NCI-H1694 (cell line): ENCODE measurements around the gene SLC50A1.
"Not testable (repeated sequence)": the region's sequence is repeated elsewhere in the genome, so short reads cannot be mapped to it uniquely, and the experiment has no call there.

Source experiments
- DNase-seq: peaks from one replicate; lab custom pipeline; 2025; lab: John Stamatoyannopoulos, UW

SLC50A1 gene

DNA sequence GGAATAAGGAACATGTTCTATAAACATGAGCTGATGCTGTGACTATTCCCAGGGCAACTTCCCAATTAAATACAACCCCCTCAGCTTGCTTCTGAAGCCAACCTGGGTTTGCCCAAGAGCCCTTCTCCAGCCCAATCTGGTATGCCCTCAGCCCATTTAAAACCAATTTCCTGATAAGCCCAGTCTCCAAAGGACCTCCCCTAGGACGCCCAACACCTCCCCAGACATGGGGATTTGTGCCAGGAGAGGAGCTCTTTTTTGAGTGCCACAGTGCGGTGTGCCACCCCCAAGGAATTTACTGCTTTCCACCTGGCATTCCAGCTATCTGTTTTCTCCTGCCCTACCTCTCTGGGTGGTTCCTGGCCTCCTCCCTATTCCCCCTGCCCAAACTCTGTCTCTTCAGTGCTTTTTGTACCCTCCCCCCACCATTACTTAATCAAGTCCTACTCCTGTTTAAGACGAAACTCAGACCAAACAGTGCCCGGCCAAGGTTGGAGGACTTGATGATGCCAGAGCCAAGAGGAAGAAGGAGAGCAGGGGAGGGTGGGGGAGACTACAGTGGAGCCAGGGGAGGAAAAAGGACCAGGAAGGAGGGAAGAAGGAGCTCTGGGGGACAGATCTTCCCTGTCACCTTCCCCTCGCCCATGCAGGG, 19.4 kb upstream of the SLC50A1 start:
- no peak for DNase-seq

DNA sequence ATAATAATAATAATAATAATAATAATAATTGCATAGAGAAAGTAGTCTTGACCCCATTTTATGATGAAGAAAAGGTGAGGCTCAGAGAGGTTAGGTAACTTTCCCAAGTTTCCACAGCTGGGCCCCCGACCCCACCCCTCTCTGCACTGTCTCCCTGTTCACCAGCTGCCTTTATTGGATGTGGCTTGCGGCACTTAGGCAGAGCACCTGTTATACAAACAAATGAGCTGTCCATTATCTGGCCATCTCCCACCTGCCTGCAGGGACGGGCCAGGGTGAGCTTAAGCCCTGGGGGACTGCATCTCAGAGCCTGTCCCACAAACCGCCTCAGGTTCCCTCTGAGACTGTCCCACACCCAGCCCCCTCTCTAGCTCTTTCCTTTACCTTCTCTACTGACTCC, 18.0 kb upstream of the SLC50A1 start:
- no peak for DNase-seq

DNA sequence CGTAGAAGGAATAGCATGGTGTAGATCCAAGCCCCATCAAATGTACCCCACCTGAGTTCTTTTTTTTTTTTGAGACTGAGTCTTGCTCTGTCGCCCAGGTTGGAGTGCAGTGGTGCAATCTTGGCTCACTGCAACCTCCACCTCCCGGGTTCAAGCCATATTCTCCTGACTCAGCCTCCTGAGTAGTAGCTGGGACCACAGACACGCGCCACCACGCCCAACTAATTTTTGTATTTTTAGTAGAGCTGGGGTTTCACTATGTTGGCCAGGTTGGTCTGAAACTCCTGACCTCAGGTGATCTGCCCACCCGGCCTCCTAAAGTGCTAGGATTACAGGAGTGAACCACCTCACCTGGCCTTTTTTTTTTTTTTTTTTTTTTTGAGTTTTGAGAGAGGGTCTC, 17.6 kb upstream of the SLC50A1 start:
- not testable (repeated sequence) for DNase-seq

DNA sequence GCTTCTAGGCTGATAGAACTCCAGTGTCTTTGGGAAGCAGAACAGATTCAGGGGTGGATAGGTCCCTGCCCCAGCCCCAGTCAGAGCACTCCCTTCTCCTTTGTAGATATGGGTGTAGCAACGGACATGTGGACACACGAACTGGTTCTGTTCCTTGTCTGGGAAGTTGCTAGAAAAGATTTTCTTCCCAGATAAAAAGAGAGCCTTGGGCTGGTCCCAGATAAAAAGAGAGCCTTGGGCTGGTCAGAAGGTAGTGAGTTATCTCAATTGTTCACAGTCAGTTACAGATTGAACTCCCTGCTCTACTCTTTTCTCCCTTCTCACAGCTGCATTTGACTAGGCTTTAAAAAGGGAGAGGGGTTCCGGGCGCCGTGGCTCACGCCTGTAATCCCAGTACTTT, 15.4 kb upstream of the SLC50A1 start:
- no peak for DNase-seq

DNA sequence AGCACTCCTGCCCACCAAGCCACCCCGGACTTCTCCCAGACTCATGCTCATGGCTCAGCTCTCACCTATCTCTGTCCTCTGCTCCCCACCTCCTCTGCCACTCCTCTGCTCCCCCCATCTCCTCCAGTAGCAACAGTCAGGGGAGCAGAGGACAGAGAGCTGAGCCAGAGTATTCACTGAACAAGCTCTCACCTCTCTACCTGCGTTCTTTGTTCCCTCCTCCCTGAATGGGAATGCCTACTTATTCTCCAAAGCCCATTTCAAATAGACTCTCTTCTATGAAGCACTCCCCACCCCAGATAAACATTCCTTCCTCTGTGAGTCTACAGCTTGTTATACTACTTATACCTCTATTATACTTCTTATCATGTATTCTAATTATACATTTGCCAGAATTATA, 14.4 kb upstream of the SLC50A1 start:
- no peak for DNase-seq

DNA sequence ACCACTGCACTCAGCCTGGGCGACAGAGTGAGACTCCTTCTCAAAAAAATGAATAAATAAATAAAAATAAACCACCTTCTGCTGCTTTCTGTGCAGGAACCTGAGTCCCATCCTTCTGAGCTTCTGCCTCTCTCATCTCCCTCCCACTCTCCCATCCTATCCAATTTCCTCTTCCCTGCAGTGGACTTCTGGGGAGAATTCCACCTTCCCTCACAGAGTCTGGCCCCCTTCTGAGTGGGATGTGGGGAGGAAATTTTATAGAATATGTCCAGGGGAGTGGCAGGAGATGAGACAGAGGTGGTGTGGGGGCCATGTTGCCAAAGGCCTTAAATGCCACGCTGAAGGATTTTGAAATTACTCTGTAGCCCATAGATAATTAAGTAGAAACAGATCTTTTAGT, 13.3 kb upstream of the SLC50A1 start:
- no peak for DNase-seq

DNA sequence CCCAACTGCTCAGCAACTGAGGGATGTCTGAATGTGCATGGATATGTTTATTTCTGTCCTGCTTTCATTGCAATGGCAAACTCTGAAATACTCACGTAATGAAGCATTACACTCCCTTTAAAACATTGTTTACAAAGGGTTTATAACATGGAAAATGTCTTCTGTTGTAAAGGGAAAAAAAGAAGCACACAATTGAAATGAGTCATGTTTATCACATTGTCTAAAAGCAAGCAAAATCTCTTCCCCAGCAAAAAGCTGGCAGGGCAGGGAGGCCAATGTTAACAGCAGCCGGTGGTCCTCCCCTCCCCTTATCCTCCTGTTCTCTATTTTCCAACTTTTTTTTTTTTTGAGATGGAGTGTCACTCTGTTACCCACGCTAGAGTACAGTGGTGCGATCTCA, 11.9 kb upstream of the SLC50A1 start:
- DNase-seq = no peak

DNA sequence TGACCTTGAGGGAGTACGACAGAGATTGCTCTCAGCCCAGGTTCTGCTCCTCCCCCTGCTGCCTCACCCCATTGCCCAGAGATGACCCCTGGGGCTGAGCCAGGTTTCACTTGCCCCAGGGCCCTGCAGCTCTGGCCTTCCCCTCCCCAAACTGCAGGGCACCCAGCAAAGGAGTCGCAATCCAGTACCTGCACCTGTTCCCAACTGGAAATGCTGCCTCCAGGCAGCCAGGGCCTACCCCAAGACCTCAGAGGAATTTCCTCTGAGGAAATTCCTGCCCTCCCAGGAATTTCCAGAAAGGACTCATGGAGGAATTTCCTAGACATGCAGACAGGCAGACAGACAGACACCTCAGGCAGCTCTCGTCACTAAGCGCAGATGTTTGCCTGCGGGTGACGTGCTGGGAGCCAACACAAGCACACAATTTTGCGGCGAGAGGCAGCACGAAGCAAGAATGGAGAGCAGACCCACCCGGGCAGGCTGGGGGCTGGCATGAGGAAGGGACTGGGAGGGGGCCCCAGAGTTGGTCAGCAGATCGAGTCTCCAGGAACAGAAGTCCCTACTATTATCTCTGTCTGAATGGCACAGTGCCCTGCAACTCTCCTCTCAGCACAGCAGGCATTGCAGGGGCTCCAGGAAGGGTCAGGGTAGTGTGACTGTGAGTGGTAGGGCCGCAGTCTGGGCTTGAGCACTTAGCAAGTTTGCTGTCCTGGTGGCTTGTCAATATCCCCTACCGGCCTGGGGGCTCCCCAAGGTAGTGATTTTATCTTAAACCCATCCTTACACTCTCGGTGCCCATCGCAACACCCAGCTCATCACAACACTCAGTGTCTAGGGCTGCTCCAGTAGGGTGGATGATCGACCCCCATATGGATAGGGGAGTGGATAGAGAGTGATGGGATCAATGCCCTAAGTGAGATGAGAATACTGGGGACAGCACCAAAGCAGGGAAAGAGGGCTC, 10.9 kb upstream of the SLC50A1 start:
- no peak for DNase-seq

DNA sequence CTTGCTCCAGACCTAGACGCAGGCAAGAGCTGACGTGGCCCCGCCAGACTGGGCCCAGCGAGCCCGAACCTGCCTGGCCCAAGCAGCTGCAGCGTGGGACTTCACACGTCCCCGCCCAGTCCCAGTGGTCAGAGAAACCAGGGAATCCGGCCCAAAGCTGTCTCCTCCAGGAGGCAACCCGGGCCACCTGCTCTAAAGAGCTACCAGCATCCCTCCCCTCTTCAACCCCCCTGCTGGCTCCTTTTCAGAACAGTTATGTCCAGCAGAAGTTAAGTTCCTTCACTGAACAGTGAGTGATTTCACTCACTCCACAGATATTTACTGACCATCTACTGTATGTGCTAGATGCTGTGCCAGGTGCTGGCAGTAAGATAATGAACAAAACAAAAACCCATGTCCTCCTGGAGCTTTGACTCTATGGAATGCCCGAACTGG, 10.1 kb upstream of the SLC50A1 start:
- no peak for DNase-seq

DNA sequence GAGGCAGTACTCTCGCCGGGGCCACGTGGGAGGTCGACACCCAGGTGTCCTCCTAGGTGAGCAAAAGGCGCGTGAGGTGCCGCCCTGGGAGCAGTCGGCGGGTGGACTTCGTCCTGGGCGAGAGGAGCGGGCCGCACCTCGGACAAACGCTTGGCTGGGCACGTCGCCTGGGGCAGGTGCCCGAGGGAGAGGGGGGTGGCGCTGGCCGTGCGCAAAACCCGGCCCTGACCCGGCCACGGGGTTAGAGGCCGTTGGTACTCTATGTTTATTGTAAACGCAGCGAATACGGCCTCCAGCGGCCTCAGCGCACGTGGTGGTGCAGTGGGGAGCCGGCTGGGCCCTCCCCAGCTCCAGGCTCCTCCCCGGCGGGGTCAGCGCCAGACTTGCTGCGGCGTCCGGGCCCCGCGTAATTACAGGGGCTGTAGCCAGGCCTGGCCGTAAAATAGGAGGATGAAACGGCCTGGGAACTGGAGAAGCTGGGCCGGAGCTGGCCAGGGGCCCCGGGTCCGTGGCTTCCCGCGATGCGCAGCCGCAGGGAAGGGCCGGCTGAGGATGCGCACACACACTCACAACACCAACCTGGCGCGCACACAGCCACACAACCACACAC, 9.6 kb upstream of the SLC50A1 start:
- DNase-seq = no peak

DNA sequence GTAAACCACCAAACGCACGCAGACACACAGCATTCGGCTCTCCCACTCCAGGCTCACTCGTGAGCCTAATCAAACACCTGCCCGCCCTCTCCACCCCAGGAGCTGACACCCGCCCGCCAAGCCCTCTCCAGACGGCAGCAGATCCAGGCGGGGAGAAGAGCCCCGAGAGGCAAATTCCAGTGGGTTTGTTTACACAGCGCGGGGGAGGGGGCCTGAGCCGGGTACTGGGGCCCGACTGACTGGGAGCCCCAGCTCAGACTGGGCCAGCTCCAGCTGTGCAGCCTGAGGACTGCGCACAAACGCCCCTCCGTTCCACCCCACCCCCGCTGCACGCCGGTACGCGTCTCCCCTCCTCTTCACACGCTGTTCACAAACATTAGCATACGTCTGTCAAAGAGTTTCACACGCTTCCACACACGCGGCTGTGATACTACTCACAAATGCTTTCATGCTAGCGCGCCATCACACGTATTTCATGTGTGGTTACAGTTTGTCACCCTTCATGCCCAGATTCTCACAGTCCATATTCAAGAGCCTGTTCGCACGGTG, 9.0 kb upstream of the SLC50A1 start:
- DNase-seq = peak; percentile 83

DNA sequence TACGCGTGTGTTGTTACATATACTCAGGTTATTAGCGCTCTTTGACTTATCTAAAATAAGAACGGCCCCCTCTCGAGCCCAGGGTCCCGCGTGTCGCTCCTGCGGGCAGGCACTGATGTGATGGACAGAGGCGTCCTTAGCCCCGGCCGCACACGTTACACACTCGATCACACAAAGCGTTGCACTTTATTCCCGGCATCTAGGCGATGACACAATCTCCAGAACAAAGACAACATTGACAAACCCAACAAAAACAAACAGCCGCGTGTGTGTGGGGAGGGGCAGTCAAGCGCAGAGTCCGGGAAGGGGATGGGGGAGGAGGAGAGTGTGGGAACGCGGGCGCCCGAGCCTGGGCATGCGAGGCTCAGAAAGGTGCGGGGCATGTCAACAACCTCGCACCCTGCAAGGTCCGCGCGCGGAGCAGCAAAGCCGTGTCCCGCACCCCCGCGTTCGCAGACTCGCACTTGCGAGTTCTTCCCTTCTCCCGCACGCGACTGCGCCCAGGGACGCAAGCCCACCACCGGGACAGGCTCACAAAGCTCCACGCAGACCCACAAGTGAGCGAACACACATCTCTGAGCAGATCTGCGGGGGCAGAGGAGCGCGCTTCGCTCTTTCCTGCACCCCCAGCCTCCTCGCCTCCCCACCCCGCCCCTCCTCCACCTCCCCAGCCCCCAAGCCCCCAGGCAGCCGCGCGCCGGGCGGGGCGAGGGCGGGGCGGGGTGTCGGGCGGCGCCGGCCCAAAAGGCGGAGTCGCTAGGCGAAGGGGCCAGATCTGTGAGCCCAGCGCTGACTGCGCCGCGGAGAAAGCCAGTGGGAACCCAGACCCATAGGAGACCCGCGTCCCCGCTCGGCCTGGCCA, 8.3 kb upstream of the SLC50A1 start, which contains the start of gene EFNA1:
EFNA1 (plus strand) TSS at position 772 of the 862 bp plus-strand sequence. CDS start 102 bp downstream, outside the sequence.
- DNase-seq = peak; percentile 46

DNA sequence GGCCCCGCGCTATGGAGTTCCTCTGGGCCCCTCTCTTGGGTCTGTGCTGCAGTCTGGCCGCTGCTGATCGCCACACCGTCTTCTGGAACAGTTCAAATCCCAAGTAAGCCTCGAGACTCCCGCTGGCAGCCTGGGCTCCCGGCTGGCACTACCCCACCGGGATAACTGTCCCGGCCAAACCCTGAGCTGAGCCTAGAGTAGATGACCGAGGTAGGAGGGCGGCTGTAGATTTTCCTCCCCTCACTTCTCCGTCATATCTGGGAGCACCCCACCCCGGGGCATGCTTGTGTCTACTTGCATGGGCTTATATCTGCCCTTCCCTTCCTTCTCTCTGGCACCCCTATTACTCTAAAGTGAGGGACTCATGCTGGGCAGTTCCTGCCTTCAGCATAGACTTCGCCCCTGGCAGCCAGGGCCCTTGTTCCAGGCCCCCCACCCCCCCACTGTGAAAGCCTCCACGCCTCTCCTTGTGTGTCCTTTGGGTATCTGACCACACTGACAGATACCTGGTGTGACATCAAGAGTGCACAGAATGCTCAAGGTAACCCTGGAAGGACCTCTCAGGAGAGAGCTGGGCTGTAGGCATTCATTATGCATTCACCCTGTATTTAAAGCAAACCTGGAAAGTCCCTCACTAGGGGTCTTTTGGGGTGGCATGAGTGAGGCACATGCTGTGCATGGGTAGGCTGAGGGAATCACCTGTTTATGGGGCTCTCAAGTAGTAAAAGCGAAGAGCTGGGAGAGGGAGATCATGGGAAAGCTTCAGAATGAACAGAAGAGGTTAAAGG, 7.5 kb upstream of the SLC50A1 start:
- DNase-seq = no peak

DNA sequence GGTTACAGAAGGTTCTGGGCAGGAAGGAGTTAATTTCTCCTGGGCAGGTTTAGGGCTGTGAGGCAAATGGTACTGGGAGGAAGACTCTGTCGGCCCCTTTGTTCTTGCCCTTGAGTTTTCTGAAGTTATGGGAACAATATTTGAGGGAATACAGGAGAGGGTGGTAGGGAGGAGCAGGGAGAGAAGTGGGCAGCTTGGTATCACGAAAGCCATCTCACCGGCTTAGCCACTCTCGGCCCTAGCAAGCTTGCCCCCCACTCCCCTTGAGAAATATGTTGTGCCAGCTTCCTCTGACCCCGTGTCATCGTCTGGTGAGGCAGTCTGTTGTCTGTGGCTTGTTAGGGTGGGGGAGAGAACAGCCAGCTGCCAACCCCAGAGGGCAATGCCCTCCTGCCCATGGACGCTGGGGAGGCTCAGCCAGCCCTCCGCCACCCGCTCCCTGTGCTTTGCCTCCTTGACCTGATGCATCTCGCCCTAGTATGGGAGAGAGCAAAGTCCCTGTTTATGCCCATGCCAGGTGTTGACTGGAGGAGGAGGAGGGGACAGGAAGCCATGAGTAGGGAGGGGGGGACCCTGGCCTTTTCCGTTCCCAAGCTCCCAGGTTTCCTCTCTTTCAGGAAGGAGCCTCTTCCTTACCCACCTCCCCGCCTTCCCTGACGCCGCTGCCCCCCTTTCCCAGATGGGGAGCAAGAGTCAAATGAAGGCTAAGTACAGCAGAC, 6.7 kb upstream of the SLC50A1 start:
- no peak for DNase-seq

DNA sequence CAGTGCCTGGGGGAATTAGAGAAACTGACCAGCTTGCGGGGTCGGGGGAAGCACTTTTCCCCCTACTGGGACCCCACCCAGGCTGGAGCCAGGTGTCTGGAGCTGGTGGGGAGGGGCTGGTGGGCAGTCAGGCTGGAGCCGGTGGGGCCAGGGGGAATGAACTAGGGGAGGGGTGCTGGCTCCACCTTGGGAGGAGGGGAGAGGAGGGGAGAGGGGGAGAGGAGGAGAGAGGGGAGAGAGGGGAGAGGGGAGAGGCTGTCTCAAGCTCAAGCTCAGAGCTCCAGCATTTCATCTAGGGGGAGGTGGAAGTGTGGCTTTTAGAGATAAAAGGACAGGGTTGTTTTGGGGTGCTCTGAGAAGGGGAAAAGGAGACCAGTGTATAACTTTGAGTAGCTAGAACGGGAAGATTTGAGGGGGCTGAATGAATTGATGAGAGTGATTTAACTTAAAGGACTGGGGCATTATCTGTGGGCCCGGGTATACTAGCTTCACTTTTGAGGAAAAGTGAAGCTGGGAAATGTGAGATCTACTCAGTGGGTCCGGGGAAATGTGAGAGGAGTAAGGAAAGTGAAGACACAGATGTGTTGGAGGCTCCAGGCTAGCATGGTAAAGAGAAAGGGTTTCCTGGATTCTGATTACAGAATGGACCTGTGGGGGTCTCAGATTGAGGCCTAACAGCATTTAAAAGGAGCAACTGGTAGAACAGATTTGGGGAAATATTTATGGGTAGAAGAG, 5.2 kb upstream of the SLC50A1 start:
- no peak for DNase-seq

DNA sequence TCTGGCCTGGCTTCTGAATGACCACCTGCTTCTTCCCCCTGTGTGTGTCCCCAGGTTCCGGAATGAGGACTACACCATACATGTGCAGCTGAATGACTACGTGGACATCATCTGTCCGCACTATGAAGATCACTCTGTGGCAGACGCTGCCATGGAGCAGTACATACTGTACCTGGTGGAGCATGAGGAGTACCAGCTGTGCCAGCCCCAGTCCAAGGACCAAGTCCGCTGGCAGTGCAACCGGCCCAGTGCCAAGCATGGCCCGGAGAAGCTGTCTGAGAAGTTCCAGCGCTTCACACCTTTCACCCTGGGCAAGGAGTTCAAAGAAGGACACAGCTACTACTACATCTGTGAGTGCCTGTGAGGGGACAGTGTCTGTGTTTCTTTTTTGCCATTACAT, 4.4 kb upstream of the SLC50A1 start:
- DNase-seq = no peak

DNA sequence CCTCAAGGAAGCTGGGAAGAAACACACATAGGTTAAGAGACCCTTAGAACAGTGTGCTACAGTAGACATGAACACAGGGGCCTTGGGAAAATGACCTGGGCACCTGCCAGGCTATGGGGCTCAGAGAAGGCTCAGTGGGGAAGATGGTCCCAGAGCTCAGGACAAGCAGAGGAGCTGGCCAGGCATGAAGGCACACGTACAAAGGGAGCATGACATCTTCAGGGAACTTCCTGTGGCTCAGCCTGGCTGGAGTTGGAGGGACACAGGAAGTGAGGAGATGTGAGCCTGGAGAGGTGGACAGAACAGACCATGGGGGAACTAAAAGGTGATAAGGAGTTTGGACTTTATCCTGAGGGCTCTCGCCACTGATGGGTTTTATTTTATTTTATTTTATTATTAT, 3.8 kb upstream of the SLC50A1 start:
- no peak for DNase-seq

DNA sequence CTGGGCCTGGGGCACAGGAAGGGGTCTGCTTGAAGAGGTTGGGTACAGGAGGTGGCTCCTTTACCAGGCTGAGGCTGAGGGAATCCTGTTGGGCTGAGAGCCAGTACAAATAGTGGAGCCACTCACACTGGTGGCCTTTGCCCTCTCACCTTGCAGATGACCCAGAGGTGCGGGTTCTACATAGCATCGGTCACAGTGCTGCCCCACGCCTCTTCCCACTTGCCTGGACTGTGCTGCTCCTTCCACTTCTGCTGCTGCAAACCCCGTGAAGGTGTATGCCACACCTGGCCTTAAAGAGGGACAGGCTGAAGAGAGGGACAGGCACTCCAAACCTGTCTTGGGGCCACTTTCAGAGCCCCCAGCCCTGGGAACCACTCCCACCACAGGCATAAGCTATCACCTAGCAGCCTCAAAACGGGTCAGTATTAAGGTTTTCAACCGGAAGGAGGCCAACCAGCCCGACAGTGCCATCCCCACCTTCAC, 1.8 kb upstream of the SLC50A1 start:
- no peak for DNase-seq

DNA sequence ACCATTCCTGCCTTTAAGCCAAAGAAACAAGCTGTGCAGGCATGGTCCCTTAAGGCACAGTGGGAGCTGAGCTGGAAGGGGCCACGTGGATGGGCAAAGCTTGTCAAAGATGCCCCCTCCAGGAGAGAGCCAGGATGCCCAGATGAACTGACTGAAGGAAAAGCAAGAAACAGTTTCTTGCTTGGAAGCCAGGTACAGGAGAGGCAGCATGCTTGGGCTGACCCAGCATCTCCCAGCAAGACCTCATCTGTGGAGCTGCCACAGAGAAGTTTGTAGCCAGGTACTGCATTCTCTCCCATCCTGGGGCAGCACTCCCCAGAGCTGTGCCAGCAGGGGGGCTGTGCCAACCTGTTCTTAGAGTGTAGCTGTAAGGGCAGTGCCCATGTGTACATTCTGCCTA, 1.3 kb upstream of the SLC50A1 start:
- no peak for DNase-seq
